AG09319 (cell line): ENCODE data around the gene SPSB1.

ENCODE experiments used
- DNase-seq: peaks from one replicate; pipeline ENCODE4 v3.0.0-alpha.2; 2010; ENCODE audit warnings: low read depth; ENCODE audit errors: extremely low read depth
- TF ChIP-seq, protein P1 (sequence below): IDR thresholded peaks from 2 replicates; pipeline ENCODE4 v1.5.1; 2011; ENCODE audit warnings: low read depth, mild to moderate bottlenecking, inconsistent platforms, low read length, moderate library complexity

Gene SPSB1

DNA sequence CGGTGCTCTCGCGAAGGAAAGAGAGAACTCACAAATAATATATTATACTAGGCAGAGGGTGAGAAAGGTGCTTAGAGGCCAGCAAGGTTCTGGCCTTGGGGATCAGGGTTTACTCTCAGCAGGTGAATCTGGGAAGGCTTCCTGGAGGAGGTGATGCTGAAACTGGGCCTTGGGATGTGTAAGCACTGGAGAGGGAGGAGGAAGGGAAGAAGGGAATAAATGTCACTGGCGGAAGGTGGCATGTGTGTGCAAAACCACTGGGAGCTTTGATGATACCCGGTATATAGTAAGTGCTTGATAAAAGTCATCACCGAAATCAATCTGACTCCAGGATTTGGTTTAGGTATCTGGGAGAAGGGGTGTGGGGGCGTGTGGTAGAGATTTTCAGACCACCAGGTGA is 24.4 kb downstream of the SPSB1 start:
- TF ChIP-seq, protein P1, sequence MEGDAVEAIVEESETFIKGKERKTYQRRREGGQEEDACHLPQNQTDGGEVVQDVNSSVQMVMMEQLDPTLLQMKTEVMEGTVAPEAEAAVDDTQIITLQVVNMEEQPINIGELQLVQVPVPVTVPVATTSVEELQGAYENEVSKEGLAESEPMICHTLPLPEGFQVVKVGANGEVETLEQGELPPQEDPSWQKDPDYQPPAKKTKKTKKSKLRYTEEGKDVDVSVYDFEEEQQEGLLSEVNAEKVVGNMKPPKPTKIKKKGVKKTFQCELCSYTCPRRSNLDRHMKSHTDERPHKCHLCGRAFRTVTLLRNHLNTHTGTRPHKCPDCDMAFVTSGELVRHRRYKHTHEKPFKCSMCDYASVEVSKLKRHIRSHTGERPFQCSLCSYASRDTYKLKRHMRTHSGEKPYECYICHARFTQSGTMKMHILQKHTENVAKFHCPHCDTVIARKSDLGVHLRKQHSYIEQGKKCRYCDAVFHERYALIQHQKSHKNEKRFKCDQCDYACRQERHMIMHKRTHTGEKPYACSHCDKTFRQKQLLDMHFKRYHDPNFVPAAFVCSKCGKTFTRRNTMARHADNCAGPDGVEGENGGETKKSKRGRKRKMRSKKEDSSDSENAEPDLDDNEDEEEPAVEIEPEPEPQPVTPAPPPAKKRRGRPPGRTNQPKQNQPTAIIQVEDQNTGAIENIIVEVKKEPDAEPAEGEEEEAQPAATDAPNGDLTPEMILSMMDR: no peak

DNA sequence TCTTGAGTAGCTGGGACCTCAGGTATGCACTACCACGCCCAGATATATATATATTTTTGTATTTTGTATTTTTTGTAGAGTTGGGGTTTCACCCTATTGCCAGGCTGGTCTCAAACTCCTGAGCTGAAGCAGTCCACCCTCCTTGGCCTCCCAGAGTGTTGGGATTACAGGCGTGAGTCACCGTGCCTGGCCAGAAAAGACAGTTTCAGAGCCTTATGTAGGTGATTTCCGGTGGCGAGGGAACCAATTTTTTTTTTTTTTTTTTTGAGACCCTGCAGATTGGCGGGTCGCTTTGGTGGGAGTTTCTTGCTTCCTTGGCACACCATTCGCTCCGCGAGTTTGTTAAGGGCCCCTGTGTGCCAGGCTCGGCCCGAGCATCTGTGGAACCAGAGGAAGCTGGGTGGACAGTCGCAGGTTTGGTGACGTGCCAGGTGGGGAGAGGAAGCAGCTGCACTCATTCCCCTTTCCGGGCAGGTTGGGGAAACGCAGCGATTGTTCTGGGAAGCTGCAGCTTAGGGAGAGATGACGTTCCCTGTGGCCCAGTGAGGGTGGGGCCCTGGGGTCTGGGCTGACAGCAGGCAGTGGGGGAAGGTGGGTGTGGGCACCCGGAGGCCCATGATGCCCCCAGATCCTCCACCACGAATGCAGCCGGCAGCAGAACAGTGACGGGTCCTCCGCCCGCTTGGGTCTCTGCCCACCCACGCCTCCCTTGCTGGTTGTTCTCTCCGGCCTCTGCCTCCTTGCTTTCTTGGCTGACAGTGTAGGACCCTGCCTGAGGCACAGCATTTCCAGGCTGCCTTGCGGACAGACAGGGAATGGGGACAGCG is 25.1 kb downstream of the SPSB1 start:
- no peak for DNase-seq
- TF ChIP-seq, protein P1: no peak

More for the DNA sequence above, 24.4 kb downstream of the SPSB1 start:
- DNase-seq: no peak

DNA sequence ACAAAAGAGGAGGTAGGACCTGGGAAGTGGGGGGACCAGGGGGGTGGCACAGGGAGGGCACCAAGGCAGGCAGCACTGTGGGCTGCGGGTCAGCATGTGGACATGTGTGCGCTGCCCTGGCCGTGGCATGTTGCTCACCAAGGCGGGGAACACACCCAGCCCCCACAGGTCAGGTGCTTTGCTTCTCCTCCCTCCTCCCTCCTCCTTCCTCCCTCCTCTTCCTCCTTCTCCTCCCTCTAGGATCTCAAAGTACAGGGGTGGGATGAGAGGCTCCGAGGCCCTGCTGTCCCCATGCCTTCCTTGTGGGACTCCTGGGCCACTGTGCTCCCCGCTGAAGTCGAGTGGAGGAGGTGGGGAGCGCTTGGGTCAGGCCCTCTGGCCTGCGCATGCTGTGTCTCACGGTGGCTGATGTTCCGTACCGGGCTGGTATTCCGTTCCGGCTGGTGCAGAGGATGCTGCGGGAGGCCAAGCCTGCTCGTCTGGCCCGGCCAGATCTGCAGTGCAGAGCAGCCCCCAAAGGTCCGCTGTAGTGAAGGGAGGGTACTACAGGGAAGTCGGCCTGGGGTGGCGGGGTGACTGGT is 26.6 kb downstream of the SPSB1 start:
- no peak for DNase-seq
- TF ChIP-seq, protein P1: no peak

DNA sequence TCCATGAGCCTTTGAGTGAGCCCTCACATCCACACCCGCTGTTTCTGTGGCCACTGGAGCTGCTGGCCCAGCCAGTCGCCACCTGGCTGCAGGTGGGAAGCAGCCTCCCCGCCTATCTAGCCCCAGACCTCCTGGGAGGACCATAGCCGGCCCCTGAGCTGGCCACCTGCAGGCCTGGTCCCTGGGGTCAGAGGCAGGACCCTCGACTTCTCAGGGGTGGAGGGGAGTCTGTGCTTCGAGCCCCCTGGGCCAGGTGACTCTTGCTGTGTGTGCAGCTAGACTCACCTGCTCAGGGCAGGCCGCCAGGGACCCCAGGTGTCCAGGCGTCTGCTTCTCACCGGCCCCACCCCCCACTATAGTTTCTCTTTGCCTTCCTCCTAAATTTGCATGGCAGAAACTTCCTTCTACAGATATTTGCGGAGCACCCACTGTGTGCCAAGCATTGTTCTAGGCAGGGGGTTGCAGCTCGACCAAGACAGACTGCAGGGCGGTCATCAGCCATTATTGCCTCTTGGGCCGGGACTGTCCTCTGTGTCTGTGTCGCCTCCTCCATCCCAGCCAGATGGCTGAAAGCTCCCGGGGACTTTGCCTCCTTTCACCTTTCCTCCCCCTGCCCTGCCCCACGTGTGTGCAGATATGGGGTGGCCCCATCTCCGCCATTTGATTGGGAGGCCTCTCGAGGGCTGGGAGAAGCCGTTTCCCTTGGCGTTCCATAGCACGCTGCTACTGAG is 27.3 kb downstream of the SPSB1 start:
- TF ChIP-seq, protein P1: no peak

DNA sequence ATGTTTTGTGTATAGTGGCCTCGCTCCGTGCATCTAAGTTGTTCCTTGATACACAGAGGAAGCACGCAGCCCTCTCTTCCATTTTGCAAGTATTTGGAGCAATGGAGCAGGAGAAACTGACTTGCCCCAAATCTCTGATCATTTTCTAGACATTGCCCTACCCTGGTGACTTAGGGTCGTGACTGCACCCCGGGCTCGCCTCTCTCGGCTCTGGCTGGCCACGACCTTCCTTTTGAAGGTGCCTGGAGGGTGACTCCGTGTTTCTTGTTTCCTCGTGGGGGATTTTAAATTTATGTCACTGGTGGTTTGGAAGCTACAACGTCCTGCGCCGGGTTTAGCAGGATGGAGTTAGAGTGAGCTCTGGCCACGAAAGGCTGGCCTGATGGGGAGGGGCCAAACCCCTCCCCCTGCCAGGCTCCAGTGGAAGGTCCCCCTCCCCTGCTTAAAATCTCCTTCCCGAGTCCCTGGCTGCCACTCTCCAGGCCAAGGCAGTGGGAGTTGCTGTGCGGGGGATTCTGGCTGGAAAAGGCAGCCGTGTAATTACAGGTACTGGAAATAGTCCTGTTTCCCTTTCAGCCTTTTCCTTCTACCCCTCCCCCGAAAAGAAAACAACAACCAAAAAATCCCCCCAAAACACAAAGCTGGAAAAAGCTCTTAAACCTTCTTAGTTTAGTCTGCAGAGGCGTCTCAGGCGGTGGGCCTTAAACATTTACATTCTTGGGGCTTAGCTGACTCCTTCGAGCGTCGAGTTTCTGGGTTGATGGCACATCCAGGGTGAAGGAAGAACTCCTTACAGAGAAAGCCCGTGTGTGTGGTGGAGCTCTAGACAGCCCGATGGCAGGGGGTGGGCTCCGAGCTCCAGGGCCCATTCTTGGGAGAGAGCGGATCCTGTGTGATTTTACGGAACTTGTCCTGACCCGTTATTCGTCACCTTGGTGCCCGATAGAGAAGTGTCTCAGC is 28.1 kb downstream of the SPSB1 start:
- DNase-seq: no peak
- TF ChIP-seq, protein P1: no peak

More for the DNA sequence above, 27.3 kb downstream of the SPSB1 start:
- no peak for DNase-seq

DNA sequence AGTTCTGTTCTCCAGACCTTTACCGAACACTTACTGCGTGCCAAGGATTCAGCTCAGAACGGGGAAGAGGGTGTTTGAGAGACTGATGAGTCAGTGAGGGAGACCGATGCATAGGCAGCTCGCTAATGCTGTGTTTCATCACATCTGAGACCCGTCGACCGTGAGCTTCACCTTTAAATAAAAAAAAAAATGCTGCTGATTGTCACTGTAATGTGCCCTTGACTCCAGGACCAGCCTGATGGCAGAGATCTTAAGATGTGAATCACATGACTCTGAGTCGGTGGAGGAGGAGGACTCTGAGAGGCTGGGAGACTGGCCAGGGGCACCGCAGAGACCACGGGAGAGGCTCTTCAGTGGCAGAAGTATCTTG is 28.8 kb downstream of the SPSB1 start:
- TF ChIP-seq, protein P1: no peak
- DNase-seq: no peak
